PC-9 (cell line): ENCODE measurements around the gene CCDC88C. TPM values are rescaled to one million over a fixed set of nuclear protein-coding genes. Genes with fewer than 3 reads are reported as not detected.

Experiments used
- BruUV-seq: library from RNA; stranded (reverse); fragments of 400-500 nt; replicated peaks from 2 replicates; lab custom pipeline; 2021; lab: Mats Ljungman, UMichigan
- CTCF ChIA-PET: fragments of 300-600 bp; sonication (Branson Sonifier 250); formaldehyde crosslinking; loops from one replicate; lab custom pipeline; 2022; ENCODE audit warnings: antibody characterized with exemption; lab: Charles Lee
- POLR2A ChIA-PET: fragments of 300-600 bp; sonication (Branson Sonifier 250); formaldehyde crosslinking; loops from one replicate; lab custom pipeline; 2022; ENCODE audit warnings: antibody characterized with exemption; ENCODE audit not compliant: unreplicated experiment; lab: Charles Lee
- DNase-seq, 2 experiments: peaks; one replicate each; pipeline versions ENCODE4 v3.0.0 to v3.0.0-alpha.2; 2015 to 2022; ENCODE audit warnings: mixed read lengths in 1 of 2
- H2AFZ ChIP-seq: fragments of 200-600 bp; sonication (generic); 2 replicates; pipeline ENCODE4 v1.8.1; 2017; ENCODE audit warnings: antibody characterized with exemption
- H3F3A ChIP-seq: fragments of 200-600 bp; sonication (generic); 2 replicates; pipeline ENCODE4 v1.8.1; 2017; ENCODE audit warnings: antibody characterized with exemption, mild to moderate bottlenecking, low read depth; ENCODE audit not compliant: insufficient read depth
- H3K27ac ChIP-seq: fragments of 200-600 bp; sonication (generic); 2 replicates; pipeline ENCODE4 v1.6.1; 2016; ENCODE audit warnings: mixed run types
- H3K27me3 ChIP-seq: fragments of 200-600 bp; sonication (generic); 2 replicates; pipeline ENCODE4 v1.6.1; 2016; ENCODE audit warnings: low read depth, mixed run types; ENCODE audit not compliant: insufficient read depth
- H3K36me3 ChIP-seq: fragments of 200-600 bp; sonication (generic); 2 replicates; pipeline ENCODE4 v1.6.1; 2016; ENCODE audit warnings: low read depth, mixed run types
- H3K4me1 ChIP-seq: fragments of 200-600 bp; sonication (generic); replicated peaks from 2 replicates; pipeline ENCODE4 v1.6.1; 2016; ENCODE audit warnings: mixed run types; ENCODE audit not compliant: insufficient read depth
- H3K4me2 ChIP-seq: fragments of 200-600 bp; sonication (generic); 2 replicates; pipeline ENCODE4 v1.6.1; 2017; ENCODE audit warnings: mixed run types
- H3K4me3 ChIP-seq: fragments of 200-600 bp; sonication (generic); 2 replicates; pipeline ENCODE4 v1.6.1; 2016; ENCODE audit warnings: mixed run types
- H3K79me2 ChIP-seq: fragments of 200-600 bp; sonication (generic); 2 replicates; pipeline ENCODE4 v1.6.1; 2017; ENCODE audit warnings: low read depth, mixed run types
- H3K9me2 ChIP-seq: fragments of 200-600 bp; sonication (generic); 2 replicates; pipeline ENCODE4 v1.8.1; 2017; ENCODE audit warnings: mild to moderate bottlenecking; ENCODE audit not compliant: insufficient read depth
- H3K9me3 ChIP-seq: fragments of 200-600 bp; sonication (generic); 2 replicates; pipeline ENCODE4 v1.8.1; 2016; ENCODE audit warnings: low read depth; ENCODE audit not compliant: insufficient read depth
- H4K20me1 ChIP-seq: fragments of 200-600 bp; sonication (generic); 2 replicates; pipeline ENCODE4 v1.8.1; 2017; ENCODE audit not compliant: insufficient read depth
- CTCF ChIP-seq: fragments of 200-600 bp; sonication (generic); conservative IDR thresholded peaks from 2 replicates; pipeline ENCODE4 v1.6.1; 2017; ENCODE audit warnings: mixed run types, antibody characterized with exemption, mild to moderate bottlenecking, moderate library complexity
- EZH2 ChIP-seq: fragments of 200-600 bp; sonication (generic); IDR thresholded peaks from 2 replicates; pipeline ENCODE4 v1.8.0; 2017; ENCODE audit warnings: antibody characterized with exemption, low read depth
- intact Hi-C: fragments of 100-400 bp; cut with micrococcal nuclease; formaldehyde crosslinking; loops from one replicate; pipeline ENCODE4 v1.10.0; 2022; ENCODE audit not compliant: unreplicated experiment
- total RNA-seq: library from RNA; stranded (reverse); gene quantifications from 2 replicates; pipeline ENCODE4 v1.2.3, GENCODE V29; 2021

The CCDC88C gene
- total RNA-seq, 1 experiment from 2014 or later: 7.4 TPM

- H3K27me3 ChIP-seq: no peaks in the 10 kb centered on the region
- intact Hi-C loops: no loop called here
- ChIA-PET CTCF (interaction anchor here (0.6 kb wide), 1 partner anchor 111 kb away, joined by 5 read pairs; no protein-coding TSS in a partner anchor), POLR2A (no interaction called here)
- H4K20me1 ChIP-seq: no peaks in the 10 kb centered on the region
- no peak for DNase-seq
- no peak for TF ChIP-seq CTCF
- TF ChIP-seq EZH2: no peak
- BruUV-seq: no TSS peak
- H3K9me3 ChIP-seq: no peaks in the 10 kb centered on the region
- no peak overlapping the region for H3K4me2 ChIP-seq
- H3K79me2 ChIP-seq: no peaks in the 10 kb centered on the region
- no peaks in the 10 kb centered on the region for H3K4me1 ChIP-seq
- H2AFZ ChIP-seq: no peak overlapping the region
- H3K9me2 ChIP-seq: no peaks in the 10 kb centered on the region
- no peaks in the 10 kb centered on the region for H3F3A ChIP-seq
- no peak overlapping the region for H3K27ac ChIP-seq
- H3K36me3 ChIP-seq: no peaks in the 10 kb centered on the region
- no peak overlapping the region for H3K4me3 ChIP-seq
These were observed 156.5 kb downstream of the CCDC88C start for GRCh38 chr14:91261115-91261514.

GRCh38 chr14:91258876-91259275 lies 158.7 kb downstream of the CCDC88C start:
- no peak overlapping the region for H3K27ac ChIP-seq
- intact Hi-C loops: no loop called here
- H3K9me2 ChIP-seq: no peaks in the 10 kb centered on the region
- no peak overlapping the region for H3K4me2 ChIP-seq
- no peaks in the 10 kb centered on the region for H3F3A ChIP-seq
- no peak for DNase-seq
- H3K4me1 ChIP-seq: no peaks in the 10 kb centered on the region
- no peak overlapping the region for H3K4me3 ChIP-seq
- H4K20me1 ChIP-seq: no peaks in the 10 kb centered on the region
- POLR2A ChIA-PET: no interaction called here
- CTCF ChIA-PET: no interaction called here
- peaks cover 6% of the 10 kb centered on the region; the same call in 1 of the 2 replicates for H3K27me3 ChIP-seq
- no peaks in the 10 kb centered on the region for H3K79me2 ChIP-seq
- no TSS peak for BruUV-seq
- no peaks in the 10 kb centered on the region for H3K9me3 ChIP-seq
- H3K36me3 ChIP-seq: no peaks in the 10 kb centered on the region
- TF ChIP-seq EZH2 (no peak), CTCF (no peak)
- H2AFZ ChIP-seq: no peak overlapping the region

GRCh38 chr14:91258011-91258618 lies 159.5 kb downstream of the CCDC88C start:
- no peak for DNase-seq
- intact Hi-C loops: no loop called here
- no peak overlapping the region for H3K27ac ChIP-seq
- H3K27me3 ChIP-seq: peaks cover 8% of the 10 kb centered on the region; the same call in 1 of the 2 replicates
- TF ChIP-seq EZH2 (no peak), CTCF (no peak)
- no peak overlapping the region for H3K4me3 ChIP-seq
- no peak overlapping the region for H3K4me2 ChIP-seq
- H3K4me1 ChIP-seq: no peaks in the 10 kb centered on the region
- H3F3A ChIP-seq: no peaks in the 10 kb centered on the region
- no peaks in the 10 kb centered on the region for H3K9me2 ChIP-seq
- H3K79me2 ChIP-seq: no peaks in the 10 kb centered on the region
- ChIA-PET POLR2A (no interaction called here), CTCF (no interaction called here)
- H3K36me3 ChIP-seq: no peaks in the 10 kb centered on the region
- no peaks in the 10 kb centered on the region for H3K9me3 ChIP-seq
- H4K20me1 ChIP-seq: no peaks in the 10 kb centered on the region
- no TSS peak for BruUV-seq
- no peak overlapping the region for H2AFZ ChIP-seq
